GM19035 (cell line): ENCODE results near the gene AP3D1.
"Not testable (repeated sequence)": the region's sequence is repeated elsewhere in the genome, so short reads cannot be mapped to it uniquely, and the experiment has no call there.

Experiments used
- ATAC-seq: cut with Tn5 transposase; IDR thresholded peaks from one replicate; pipeline ENCODE4 v1.9.1; 2021; ENCODE audit not compliant: unreplicated experiment

The AP3D1 gene

DNA sequence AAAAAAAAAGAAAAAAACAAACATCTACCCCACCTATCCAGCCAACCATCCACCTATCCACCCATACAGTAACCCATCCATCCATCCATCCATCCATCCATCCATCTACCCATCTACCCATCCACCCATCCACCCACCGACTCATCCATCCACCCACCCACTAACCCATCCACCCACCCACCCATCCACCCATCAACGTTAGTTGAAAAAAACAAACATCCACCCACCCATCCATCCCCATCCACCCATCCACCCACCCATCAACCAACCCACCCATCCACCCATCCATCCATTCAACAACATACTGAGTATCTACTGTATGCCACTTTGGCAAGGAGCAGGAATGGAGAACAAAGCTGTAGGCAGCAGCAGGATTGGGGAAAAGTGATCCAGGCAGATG lies 6.1 kb upstream of the AP3D1 start:
- no peak for ATAC-seq

DNA sequence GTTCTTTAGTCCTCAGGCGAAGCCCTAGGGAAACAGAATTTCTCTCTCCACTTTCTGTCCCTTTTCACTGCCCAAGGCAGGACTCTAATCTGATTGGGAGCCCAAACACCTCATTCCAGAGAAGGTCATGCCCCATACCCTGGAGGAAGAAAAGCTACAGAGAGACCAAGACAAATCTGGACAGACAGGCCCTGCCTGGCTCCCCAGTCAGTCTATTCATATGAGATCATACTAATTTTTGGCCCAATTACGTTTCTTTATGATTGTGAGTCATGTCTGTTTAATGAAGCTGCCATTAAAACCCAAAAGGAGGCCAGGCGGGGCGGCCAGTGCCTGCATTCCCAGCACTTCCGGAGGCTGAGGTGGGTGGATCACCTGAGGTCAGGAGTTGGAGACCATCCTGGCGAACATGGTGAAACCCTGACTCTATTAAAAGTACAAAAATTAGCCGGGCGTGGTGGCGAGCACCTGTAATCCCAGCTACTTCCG lies 3.3 kb upstream of the AP3D1 start:
- no peak for ATAC-seq

DNA sequence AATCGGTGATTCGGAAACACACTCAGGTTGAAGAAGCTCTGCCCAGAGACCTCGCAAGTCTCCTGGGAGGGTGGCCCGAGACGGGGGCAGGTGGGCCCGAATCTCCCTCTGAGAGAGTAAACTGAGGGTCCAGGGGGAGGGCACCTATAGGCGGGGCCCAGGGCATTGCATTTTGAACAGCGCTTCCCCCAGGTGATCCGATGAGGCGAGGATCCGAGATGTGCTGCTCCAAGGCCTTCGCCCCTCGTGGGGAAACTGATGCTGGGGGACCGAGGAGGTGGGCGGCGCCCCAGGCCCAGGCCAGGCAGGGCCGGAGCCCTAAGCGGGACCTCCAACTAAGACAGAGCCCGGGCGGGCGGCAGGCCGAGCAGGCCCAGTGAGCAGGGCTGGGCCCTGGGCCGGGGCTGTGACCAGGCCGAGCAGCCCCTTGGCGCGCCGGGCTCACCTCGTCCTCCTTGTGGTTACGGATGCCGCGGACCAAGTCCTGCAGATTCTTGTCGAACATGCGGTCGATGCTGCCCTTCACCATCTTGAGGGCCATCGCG lies 500 bp downstream of the AP3D1 start:
- peak; percentile 23 for ATAC-seq

DNA sequence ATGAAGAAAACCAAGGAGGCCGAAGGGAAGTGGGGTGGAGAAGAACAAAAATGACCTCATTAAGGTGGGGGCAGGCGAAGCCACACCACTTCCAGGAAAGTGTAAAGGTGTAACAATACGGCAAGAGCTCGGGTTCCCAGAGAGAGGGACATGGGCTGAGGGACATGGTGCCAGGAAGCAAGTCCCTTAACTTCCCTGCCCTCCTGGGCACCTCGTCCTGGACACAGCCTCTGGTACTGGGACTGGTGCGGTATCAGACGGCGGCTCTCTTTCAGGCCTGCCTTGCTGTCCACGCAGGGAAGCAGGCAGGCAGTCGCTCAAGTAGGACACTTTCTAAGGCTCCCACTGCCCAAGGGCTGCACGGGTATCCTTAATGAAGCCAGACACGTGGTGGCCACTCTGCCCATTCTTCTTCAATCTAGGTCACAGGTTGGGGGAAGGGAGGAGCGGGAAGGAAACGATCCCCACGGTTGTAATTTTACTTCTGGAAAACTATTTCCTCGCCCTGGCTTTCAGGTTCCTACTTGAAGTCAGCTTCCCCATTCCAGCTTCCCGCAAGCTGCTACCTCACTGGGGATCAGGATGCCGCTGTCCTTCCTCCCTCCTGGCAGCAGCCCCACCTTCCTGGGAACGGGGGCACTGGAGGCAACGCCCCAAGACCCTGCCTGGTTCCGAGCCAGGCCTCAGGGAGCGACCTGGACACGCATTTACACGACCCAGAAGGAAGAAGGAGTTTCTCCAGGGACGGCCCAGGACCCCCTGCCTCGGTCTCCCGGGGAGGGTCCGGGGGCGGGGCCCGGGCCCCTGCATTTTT lies 1.2 kb downstream of the AP3D1 start:
- ATAC-seq: no peak

DNA sequence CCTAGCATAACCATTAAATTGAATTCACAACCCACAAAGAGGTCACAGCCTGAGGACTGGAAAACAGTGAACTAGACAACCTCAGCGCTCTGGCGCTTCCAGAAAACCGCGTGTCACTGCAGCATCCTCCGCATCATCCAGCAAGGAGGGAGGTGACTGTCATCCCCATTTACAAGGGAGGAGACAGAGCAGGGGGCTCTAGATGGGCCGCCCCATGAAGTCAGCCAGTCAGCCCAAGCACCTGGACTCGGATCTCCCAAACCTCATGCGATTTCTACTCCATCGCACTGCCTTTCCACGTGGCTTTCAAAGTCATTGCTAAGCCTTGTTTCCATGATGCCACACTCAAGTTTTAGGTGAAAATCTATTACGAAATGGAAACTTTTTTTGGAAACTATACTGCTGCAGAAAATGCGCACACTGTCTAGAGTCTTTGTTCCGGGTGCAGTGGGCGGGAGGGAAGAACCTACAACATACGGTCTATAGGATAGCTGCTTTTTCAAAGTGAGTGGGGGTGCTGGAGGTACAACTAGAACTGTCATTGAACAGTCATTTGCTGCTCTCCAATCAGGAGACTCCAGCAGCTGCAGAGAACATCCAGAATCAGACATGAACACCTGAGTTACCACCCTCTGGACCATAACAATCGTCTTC lies 2.8 kb downstream of the AP3D1 start:
- ATAC-seq: no peak

DNA sequence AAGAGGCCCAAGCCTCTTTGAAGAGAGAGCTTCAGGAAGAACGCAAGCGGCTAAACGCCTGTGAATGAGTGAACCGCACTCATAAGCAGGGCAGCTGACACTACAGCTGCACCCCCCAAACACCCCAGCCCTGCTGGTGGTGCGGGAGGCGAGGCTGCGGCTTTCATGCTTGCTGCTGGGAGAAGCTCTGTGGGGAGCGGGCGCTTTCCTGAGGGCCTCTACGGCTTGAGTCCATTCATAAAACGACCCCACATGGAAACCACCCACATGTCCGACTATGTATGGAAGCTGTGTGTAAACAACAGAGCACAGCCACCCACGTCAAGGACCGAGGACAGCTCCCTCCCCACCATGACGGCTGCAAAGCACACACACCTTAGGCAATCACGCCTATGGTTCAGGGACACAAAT lies 5.5 kb downstream of the AP3D1 start:
- no peak for ATAC-seq

DNA sequence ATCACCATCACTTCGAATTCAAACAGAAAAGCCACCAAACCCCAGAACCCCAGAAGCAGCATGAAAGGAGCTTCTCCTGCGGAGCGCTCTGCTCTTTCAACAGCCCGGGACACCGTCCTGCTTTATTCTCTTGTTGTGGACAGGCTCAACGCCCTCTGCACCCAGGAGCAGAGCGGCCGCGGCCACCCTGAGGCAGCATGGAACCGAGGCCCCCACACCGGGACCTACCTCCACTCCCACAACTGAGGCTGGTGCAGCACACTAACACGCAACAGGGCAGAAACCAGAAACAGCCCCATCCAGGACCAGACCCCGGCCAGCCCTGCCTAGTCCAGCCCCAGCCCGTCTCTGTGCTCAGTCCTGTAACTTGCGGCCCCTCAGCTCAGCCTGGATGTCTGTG lies 7.2 kb downstream of the AP3D1 start:
- ATAC-seq: no peak

DNA sequence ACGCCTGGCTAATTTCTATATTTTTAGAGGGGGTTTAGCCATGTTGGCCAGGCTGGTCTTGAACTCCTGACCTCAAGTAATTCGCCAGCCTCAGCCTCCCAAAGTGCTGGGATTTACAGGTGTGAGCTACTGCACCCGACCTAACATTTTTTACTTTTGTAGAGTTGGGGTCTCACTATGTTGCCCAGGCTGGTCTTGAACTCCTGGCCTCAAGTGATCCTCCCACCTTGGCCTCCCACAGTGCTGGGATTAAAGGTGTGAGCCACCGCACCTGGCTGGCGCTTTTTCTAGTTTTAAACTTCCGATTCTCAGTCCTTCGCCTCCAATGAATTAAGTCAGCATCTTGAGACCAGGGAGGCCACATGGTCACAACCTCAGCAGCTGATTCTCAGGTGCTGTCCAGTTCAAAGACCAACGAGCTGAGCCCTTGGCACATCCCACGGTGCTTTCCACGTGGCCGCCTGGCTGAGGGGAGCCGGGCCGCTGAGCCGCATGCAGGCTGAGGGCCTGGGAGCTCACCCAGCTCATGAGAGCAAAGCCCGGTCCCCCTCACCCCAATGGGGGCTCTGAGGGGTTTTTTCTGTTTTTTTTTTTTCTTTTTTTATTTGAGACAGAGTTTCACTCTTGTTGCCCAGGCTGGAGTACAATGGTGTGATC lies 9.1 kb downstream of the AP3D1 start:
- ATAC-seq: no peak

DNA sequence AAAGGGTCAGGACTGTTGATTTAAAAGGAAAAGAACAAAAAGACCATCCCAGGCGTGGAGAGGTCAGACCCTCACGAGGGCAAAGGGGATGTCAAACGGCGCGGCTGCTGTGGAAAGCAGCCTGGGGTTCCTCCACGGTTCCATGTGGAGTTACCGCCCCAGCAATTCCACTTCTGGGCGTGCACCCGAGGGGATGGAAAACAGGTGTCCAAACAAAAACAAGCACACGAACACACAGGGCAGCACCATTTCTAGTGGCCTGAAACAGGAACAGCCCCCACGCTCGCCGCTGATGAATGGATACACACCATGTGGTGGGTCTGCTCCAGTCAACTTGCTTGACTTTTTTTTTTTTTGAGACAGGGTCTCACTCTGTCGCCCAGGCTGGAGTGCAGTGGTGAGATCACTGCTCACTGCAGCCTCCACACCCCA lies 11.2 kb downstream of the AP3D1 start:
- ATAC-seq: no peak

DNA sequence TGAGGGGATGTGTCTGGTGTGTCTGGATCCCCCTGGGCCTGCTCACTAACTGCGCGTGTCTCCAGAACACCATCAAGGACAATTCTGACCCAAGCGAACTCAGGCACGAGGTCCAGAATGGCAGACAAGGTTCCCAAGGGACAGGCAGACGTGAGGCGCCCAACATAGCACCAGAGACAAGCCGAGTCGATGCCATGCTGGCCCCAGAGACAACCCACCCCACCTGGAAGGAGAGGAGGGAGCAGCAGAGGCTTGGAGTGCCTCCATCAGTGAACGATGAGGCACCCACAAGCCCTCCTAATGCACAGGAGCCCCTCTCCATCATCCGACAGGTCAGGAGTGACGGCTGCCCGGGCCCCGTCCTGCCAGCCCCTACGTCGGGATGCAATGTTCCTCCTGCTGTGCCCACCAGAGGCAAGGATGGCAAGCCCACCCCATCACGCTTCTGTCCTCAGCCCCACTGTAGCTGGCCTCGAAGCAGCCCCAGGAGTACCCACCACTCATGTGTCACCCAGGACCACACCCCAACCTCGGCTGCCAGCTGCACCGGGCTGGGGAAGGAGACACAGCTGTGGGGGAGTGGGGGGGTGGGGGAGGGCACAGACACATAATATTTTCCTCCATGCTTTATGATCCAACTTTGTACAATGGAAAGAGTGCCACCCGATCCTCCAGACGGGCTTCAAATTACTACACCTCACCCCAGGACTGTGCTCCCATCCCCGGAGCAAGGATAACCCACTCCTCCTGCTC lies 11.8 kb downstream of the AP3D1 start:
- ATAC-seq: no peak

DNA sequence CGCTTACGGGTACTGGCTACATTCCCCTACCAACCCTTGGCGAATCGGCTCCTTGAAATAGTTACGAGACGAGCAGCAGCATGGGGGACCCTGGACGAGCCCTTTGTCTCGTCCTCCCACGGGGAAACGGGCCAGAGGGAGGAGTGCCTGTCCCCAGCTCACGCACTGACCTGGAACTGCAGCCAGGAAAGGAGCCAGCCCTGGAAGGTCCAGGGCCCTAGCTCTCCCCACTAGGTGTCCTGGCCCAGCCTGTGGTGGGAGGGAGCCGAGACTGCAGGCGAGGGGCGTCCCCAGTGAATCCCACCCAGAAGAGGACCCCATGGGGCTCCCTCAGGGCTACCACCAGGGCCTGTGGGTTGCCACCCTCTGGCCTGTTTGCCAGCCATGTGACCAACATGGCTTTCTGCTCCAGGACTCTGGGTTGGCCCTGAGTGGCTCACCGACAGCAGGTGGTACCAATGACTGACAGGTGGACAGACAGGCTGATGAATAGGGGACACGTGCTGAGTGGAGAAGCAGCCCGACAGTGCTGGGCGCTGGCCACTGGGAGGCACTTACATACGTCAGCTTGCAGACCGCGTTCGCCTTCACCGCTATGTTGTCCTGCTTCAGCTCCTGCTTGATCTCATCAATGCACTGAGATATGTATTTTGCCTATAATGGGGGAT lies 13.2 kb downstream of the AP3D1 start:
- no peak for ATAC-seq

DNA sequence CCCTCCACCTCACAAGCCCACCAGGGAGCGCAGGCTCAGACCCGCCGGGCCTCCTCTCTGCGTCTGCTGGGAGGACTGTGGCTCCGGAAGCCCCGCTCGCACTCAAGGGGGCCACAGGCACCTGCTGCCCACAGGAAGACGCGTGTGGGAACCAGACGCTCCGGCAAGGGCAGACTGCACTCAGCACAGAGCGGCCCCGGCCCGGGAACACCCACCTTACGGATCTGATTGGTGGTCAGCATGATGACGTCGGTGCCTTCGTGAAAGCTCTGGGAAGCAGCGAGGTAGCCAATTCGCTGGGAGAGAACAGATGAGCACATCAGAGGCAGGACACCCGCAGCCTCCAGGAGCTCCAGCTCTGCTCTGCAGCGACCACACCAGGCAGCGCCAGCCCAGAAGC lies 14.6 kb downstream of the AP3D1 start:
- ATAC-seq: no peak

DNA sequence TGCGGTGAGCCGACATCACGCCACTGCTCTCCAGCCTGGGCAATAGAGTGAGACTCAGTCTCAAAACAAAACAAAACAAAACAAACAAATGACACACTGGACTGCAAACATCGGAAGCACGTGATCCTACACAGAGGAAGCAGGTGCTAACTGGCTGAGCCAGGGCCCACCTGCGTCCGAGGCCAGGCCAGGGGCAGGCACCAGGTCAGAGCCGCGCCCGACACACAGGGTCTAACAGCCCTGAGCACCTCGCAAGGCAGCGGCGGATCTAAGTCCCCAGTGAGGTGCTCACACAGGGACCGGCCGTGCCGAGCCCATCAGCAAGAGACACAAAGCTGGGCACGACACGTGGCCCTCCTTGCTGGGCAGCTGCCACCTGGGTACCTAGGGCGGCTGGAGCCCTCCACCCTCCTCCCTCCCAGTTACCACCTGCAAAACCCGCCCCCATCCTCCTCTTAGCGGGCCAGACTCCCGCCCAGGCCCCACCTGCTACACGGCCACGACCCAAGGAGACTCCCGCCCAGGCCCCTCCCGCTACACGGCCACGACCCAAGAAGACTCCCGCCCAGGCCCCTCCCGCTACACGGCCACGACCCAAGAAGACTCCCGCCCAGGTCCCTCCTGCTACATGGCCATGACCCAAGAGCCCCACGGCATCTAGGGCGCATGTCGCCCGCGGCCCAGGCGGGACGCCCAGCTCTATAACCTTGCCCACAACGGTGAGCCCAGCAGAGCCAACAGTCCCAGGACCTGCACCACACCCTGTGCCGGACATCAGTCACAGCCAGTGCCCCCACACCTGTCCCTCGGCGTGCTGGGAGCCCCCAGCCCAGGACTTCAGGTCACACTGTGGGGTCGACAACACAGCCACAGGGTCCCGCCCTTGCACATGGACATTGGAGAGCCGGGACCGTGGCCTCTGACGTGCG lies 15.6 kb downstream of the AP3D1 start:
- ATAC-seq: no peak

DNA sequence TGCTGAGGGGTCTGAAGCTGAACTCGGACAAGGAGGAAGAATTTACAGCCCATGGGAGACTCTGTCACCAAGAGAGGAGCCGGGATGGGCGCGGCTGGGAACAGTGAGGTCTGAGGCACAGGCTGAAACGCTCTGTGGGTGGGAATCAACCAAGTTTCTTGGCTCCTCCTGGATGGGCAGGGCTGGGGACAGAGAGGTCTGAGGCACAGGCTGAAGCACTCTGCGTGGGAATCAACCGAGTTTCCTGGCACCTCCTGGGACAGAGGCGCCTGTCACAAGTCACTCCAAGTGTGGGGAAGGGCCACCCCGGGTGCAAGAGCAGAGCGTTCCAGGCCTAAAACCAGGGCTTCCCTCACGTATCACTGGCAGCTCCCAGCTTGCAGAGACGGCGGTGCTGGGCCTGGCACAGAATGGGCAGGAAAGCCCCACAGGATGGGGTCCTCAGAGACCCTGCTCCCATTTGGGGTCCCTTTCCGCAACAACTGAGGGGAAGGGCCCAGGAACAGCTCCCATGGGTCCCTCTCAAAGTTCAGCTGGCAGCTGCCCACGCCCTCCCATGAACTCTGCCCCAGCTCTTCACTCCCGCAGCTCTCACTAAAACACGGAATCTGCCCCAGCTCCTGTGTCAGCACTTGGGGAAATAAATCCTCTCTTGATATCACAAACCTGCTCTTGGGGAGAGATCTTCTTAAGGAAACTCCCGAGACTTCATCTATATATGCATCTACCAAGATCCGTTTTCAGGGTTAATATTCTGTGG lies 18.5 kb downstream of the AP3D1 start:
- no peak for ATAC-seq

DNA sequence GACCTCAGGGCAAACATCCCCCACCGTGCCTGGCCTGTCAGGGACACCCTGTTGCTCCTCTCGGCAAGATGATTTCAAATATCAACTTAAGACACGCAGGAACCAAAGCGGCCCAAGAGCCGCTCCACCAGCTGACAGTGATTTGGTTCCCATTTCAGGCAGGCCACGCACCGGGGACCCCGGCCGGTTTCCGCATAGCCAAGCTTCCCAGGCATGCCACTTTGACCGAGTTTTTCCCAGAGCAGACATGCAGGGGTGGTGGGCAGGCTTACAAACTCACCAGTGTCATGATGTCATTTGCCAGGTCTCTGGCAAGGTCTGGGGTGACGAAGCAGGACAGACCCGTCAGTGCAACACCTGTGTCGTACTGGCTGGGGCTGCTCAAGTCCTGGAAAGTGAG lies 19.2 kb downstream of the AP3D1 start:
- no peak for ATAC-seq

DNA sequence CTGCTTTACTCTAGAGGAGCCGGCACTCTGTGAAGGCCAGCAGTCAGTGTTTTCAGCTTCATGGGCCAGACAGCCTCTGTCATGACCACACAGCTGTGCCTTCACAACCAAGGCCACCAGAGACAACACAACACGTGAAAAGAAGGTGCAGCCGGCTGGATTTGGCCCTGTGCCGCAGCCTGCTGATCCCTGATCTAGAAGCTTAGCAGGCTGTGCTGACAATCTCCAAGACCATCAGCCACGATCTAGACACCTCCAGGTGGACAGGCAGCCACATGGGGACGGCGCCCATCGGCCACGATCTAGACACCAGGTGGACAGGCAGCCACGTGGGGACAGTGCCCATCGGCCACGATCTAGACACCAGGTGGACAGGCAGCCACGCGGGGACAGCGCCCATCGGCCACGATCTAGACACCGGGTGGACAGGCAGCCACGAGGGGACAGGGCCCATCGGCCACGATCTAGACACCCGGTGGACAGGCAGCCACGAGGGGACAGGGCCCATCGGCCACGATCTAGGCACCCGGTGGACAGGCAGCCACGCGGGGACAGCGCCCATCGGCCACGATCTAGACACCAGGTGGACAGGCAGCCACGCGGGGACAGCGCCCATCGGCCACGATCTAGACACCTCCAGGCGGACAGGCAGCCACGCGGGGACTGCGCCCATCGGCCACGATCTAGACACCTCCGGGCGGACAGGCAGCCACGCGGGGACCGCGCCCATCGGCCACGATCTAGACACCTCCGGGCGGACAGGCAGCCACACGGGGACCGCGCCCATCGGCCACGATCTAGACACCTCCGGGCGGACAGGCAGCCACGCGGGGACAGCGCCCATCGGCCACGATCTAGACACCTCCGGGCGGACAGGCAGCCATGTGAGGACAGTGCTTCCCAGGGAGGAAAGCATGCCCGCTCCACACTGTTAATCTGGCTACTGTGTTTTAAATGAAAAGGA lies 20.1 kb downstream of the AP3D1 start:
- not testable (repeated sequence) for ATAC-seq
